ENCODE data around the gene TRIOBP.

DNA sequence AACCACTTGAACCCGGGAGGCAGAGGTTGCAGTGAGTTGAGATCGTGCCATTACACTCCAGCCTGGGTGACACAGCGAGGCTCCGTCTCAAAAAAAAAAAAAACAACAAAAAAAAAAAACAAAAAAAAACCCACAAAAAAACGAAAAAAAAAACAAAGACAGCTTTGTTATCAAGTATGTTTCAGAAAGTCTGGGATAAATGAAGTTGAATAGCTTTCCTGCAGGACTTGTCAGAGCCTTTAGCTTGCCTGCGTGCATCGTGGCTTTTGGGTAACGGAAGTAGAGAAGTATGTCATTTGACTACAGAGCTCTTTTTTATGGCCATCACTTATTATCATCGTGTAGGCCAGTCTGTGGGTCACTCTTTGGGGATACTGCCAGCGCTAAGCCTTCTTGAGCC lies 14.6 kb downstream of the TRIOBP start:
- TF ChIP-seq EZH2 (IDR thresholded peaks at IDR 0.05) (no peak), POLR2AphosphoS5 (IDR thresholded peaks at IDR 0.05; ENCODE audit: borderline replicate concordance, low read depth, low read length) (no peak), FOXP2 (optimal IDR thresholded peaks at IDR 0.05; ENCODE audit: control extremely low read depth, extremely low read length, insufficient read depth) (no peak)

Data from SK-N-MC (cell line).